22Rv1 (cell line): ENCODE measurements around the gene HESX1.

Source experiments
- H3K27ac ChIP-seq: fragments of 450-650 bp; 2 replicates; pipeline ENCODE4 v1.5.1; 2017
- ZFX ChIP-seq: fragments of 450-650 bp; IDR thresholded peaks from 2 replicates; pipeline ENCODE4 v1.6.1; 2017; ENCODE audit warnings: antibody characterized with exemption, borderline replicate concordance
- TF ChIP-seq, protein P1 (sequence below): fragments of 450-650 bp; IDR thresholded peaks from 2 replicates; pipeline ENCODE4 v1.5.1; 2017; ENCODE audit warnings: mild to moderate bottlenecking

The HESX1 gene

DNA sequence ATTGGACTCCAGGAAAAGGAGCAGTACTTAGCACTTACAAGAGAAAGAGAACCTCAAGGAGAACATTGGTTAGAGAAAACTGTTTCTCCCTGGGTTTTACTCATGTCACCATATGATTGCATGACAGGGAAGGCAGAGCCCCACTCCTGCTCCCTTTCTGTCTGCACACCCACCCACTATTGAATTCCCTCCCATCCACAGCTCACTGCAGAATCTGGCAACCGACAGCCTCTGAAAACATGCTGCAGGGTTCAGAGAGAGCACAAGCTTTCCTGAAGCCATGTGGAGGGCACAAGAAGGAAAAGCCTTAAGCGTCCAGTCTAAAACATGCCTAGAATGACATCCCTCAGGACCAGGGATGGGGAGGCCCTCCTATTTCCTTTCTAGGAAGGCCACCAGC is 31.6 kb downstream of the HESX1 start:
- no peak for TF ChIP-seq ZFX
- TF ChIP-seq, protein P1, sequence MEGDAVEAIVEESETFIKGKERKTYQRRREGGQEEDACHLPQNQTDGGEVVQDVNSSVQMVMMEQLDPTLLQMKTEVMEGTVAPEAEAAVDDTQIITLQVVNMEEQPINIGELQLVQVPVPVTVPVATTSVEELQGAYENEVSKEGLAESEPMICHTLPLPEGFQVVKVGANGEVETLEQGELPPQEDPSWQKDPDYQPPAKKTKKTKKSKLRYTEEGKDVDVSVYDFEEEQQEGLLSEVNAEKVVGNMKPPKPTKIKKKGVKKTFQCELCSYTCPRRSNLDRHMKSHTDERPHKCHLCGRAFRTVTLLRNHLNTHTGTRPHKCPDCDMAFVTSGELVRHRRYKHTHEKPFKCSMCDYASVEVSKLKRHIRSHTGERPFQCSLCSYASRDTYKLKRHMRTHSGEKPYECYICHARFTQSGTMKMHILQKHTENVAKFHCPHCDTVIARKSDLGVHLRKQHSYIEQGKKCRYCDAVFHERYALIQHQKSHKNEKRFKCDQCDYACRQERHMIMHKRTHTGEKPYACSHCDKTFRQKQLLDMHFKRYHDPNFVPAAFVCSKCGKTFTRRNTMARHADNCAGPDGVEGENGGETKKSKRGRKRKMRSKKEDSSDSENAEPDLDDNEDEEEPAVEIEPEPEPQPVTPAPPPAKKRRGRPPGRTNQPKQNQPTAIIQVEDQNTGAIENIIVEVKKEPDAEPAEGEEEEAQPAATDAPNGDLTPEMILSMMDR: no peak
- H3K27ac ChIP-seq: no peak overlapping the region

DNA sequence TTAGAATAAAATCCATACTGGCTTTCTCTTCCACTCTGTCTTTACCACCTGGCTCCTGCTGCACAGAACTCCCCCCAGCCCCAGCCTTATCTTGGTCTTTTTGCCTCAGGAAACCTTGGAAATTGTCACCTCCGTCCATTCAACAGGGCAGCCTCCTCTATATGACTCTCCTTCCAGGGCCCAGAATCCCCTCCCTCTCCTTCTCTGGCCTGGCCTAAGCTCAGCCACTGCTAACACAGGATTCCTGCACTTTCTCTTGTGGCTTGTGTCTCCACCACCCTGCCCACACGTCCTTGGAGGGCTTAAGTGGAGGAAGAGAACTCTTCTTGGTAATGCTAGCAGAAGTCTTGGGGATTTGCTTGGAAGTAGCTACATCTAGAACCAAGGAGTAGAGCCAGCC is 33.1 kb downstream of the HESX1 start:
- TF ChIP-seq, protein P1: no peak
- no peak for TF ChIP-seq ZFX
- H3K27ac ChIP-seq: no peak overlapping the region

DNA sequence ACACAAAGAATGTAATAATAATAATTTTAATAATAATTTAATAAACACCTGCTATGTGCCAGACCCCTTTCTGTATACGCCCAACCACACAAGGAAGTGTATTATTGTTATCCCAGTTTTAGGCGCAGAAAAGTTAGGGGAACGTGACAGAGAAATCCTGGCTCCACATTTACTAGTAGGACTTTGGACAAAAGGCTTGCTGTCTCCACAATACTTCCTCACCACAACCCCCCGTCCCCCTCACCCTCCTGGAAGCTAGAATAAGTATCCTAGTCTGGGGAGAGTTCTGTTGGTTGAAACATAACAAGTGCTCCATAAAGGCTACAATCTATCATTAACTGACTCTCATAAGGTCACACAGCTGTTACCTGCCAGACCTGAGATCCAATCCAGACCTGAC is 34.1 kb downstream of the HESX1 start:
- H3K27ac ChIP-seq: no peak overlapping the region
- TF ChIP-seq, protein P1: no peak
- no peak for TF ChIP-seq ZFX

DNA sequence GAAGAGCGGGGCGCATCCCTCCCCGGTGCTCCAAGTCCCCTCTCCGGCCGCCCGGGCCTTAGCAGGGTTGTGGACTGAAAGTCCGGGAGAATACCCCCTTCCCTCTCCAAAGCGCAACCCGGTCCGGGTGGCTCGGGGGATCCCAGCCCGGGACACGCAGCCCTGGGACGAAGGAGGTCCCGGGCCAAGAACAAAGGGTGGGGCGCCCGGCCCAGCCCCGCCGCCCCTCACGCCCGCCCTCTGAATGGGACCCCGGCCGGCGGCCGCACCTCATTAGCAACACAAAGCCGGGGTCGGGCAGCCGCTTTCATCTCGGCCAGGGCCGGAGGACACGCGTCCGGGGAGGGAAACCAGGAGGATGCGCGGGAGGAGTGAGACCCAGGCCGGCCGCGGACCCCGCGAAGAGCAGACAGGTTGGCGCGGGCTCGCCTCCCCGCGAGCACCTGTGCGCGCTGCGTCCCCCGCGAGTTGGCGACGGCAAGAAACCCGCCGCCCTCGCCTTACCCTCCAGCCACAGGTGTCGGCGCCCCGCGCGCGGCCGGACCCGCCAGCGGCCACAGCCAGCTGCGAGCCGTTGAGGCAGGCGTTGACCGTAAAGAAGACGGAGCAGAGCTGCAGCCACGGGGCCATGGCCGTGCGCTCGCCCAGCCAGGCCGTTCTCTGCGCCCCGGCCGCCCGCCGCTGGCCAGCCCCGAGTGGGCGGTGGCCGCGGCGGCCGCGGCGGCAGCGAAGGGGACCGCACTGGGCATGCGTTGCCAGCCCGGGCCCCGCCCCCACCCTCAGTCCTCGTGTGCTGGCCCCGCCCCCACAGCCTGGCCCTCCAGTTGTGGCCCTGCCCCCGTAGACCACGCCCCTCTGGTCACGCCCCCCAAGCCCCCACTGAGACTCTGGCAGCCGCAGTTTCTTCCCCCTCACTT is 34.9 kb downstream of the HESX1 start, which contains the start of gene IL17RD:
Gene IL17RD, minus strand, starts transcription at position 697 of the 917 bp plus-strand sequence. Its CDS starts 67 bp downstream, at position 630.
- H3K27ac ChIP-seq: no peak within 1 kb of the TSS
- TF ChIP-seq, protein P1: no peak
- TF ChIP-seq ZFX: no peak

DNA sequence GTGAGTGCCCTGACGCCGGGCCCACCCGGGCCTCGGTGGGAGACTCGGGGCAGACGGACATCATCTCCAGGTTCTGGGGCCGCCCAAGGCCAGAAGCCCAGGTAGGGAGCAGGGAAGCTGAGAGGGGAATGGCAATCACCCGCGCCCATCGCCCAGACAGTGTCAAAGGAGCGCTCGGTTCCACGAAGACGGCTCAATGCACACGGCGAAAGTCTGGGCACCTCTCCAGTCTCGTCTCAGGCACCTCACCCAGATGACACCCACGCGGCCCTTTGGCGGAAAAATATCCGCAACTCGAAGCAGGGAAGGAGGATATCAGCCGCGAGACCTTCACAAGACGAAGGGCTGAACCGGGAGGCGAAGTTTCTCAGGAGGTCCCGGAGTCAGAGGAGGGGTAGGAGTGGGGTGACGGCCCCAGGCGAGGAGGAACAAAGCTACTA is 35.5 kb downstream of the HESX1 start:
- H3K27ac ChIP-seq: no peak overlapping the region
- no peak for TF ChIP-seq ZFX
- TF ChIP-seq, protein P1: no peak

DNA sequence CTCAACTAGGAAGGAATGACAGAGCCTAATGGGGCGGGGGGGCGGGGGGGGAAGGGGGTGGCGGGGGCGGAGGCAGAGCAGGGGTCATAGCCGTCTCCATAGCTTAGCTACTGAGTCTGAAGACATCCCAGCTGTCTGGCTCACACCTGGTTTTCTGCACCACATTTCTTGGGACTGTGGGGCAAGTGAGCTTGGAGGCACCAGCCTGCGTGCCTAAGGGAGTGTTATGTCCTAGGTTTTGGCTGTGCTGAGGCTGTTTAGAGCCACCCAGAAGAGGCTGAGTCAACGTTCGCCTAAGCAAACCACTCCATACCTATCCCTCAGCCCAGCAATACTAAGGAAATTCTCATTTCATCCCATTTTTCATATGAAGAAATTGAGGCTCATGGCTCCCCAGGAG is 36.0 kb downstream of the HESX1 start:
- TF ChIP-seq, protein P1: no peak
- no peak for TF ChIP-seq ZFX
- H3K27ac ChIP-seq: no peak overlapping the region

DNA sequence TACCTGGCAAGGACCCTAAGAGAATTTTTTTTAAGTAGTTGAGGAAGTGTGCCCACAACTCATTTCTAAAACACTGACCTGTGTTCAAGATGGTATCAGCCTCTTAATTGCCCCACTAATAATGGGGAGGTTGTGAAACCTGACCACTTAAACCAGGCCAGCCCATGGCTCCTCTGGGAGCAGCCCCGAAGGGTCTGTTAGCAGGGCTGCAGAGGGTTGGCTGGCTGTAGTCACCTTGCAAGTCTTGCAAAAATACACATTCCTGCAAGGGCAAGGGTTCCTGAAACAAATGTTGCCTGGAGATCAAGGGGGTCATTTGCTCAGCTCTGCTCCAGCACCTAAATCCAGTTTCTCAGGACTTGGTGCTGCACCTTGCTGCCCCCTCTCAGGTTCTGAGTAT is 37.9 kb downstream of the HESX1 start:
- TF ChIP-seq, protein P1: no peak
- no peak for TF ChIP-seq ZFX
- peak overlapping the region; percentile 56 for H3K27ac ChIP-seq
